ENCODE measurements around the gene TEAD3.
"Not testable (repeated sequence)": the region's sequence is repeated elsewhere in the genome, so short reads cannot be mapped to it uniquely, and the experiment has no call there.

The TEAD3 gene

DNA sequence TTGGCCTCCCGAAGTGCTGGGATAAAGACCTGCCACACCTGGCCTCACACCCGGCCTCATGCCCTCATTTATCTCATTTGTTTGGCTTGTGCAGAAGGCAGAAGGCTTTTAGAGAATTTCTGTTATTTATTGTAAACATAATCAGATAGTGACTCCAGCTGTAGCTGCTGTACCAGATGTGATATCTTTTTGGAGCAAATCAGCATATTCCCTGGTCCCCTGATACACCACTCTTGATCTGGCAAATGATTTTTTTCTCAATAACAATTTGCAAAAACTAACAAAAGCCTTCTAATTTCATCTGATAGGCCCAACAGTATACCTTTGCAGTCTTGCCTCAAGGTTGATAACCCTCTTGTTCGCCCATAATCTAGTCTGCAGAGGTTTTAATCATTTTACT, 42.3 kb upstream of the TEAD3 start:
- no peaks in the 10 kb centered on the region for H3K27me3 ChIP-seq (ENCODE audit: insufficient read depth, low read depth)
- no peaks in the 10 kb centered on the region for H3K4me1 ChIP-seq (ENCODE audit: low read depth, poor library complexity, severe bottlenecking)
- H4K20me1 ChIP-seq (ENCODE audit: insufficient read depth) = no peaks in the 10 kb centered on the region
- no peak overlapping the region for H2AFZ ChIP-seq (ENCODE audit: low read depth)
- H3K27ac ChIP-seq = no peak overlapping the region
- TF ChIP-seq, protein P1, sequence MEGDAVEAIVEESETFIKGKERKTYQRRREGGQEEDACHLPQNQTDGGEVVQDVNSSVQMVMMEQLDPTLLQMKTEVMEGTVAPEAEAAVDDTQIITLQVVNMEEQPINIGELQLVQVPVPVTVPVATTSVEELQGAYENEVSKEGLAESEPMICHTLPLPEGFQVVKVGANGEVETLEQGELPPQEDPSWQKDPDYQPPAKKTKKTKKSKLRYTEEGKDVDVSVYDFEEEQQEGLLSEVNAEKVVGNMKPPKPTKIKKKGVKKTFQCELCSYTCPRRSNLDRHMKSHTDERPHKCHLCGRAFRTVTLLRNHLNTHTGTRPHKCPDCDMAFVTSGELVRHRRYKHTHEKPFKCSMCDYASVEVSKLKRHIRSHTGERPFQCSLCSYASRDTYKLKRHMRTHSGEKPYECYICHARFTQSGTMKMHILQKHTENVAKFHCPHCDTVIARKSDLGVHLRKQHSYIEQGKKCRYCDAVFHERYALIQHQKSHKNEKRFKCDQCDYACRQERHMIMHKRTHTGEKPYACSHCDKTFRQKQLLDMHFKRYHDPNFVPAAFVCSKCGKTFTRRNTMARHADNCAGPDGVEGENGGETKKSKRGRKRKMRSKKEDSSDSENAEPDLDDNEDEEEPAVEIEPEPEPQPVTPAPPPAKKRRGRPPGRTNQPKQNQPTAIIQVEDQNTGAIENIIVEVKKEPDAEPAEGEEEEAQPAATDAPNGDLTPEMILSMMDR (conservative IDR thresholded peaks at IDR 0.05; ENCODE audit: low read depth, low read length) = no peak
- no peak overlapping the region for H3K4me3 ChIP-seq (IDR thresholded peaks at IDR 0.05; ENCODE audit: insufficient read depth, low read depth, low read length)
- H3K79me2 ChIP-seq (ENCODE audit: insufficient read depth, low read depth) = no peaks in the 10 kb centered on the region
- no peak overlapping the region for H3K4me2 ChIP-seq
- no peak overlapping the region for H3K9ac ChIP-seq
- H3K36me3 ChIP-seq (ENCODE audit: insufficient read depth) = no peaks in the 10 kb centered on the region

DNA sequence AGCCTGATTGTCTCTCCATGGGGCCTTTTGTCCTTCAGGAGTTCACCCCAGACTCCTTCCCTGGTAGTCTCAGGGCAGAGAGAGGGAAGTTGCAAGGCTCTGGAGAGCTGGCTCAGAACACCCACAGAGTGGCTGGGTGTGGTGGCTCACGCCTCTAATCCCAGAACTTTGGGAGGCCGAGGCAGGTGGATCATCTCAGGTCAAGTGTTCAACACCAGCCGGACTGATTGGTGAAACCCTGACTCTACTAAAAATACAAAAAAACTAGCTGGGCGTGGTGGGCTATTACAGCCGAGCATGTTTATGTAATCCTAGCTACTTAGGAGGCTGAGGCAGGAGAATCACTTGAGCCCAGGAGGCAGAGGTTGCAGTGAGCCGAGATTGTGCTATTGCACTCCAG, 39.0 kb upstream of the TEAD3 start:
- H4K20me1 ChIP-seq (ENCODE audit: insufficient read depth); H3K4me3 ChIP-seq (IDR thresholded peaks at IDR 0.05; ENCODE audit: insufficient read depth, low read depth, low read length); H3K9ac ChIP-seq; H3K4me1 ChIP-seq (ENCODE audit: low read depth, poor library complexity, severe bottlenecking); H3K36me3 ChIP-seq (ENCODE audit: insufficient read depth); H2AFZ ChIP-seq (ENCODE audit: low read depth); H3K4me2 ChIP-seq; H3K27ac ChIP-seq; H3K27me3 ChIP-seq (ENCODE audit: insufficient read depth, low read depth); H3K79me2 ChIP-seq (ENCODE audit: insufficient read depth, low read depth): not testable (repeated sequence)

DNA sequence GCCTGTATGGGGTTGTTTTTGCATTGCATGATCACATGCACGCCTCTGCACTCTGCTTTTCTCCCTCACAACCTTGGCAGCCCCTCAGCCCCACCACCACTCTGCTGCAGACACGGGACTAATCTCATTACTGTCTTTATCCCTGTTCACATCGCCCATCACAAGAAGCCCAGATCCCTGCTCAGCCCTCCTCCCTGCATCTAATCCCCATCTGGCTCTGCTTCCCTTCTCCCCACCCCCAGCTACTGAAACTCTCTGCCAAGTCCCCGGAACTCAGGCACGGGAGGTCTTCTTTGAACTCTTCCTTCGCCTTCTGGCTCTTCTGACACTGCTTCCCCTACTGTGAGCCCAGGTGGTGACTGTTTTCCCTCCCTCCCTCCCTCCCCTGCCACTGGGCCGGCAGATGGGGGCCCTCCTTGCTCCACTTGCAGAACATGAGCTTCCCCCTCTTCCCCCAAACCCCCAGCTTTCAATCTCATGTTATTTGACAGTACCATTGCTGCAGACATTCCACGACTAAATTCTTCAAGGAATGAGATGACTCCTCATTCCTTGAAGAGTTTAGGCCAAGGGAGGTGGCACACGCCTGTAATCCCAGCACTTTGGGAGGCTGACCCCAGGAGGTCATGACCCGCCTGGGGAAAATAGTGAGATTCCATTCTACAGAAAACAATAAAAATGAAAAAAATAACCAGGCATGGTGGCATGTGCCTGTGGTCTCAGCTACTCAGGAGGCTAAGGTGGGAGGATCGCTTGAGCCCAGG, 37.7 kb upstream of the TEAD3 start:
- no peak overlapping the region for H3K27ac ChIP-seq
- no peak overlapping the region for H3K4me3 ChIP-seq (IDR thresholded peaks at IDR 0.05; ENCODE audit: insufficient read depth, low read depth, low read length)
- H2AFZ ChIP-seq (ENCODE audit: low read depth) = no peak overlapping the region
- H3K4me2 ChIP-seq = no peak overlapping the region
- H3K9ac ChIP-seq = no peak overlapping the region
- TF ChIP-seq, protein P1 (conservative IDR thresholded peaks at IDR 0.05; ENCODE audit: low read depth, low read length) = no peak
- no peaks in the 10 kb centered on the region for H3K4me1 ChIP-seq (ENCODE audit: low read depth, poor library complexity, severe bottlenecking)
- H3K27me3 ChIP-seq (ENCODE audit: insufficient read depth, low read depth) = no peaks in the 10 kb centered on the region
- H3K36me3 ChIP-seq (ENCODE audit: insufficient read depth) = no peaks in the 10 kb centered on the region
- no peaks in the 10 kb centered on the region for H4K20me1 ChIP-seq (ENCODE audit: insufficient read depth)
- no peaks in the 10 kb centered on the region for H3K79me2 ChIP-seq (ENCODE audit: insufficient read depth, low read depth)

DNA sequence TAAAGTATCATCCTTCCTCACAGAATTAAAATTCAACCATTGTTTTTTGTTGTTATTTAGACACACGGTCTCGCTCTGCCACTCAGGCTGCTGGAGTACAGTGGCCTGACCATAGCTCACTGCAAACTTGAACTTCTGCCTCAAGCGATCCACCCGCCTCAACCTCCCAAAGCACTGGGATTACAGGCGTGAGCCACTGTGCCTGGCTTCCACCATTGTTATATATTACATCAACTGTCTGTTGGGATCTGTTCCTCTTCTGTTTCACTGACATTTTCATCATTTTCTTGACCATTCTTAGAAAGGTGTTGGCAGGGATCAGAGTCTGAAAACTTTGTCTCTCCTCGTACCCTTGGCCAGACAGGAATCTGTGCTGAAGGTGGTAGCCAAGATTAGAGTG, 37.1 kb upstream of the TEAD3 start:
- H3K27ac ChIP-seq = no peak overlapping the region
- TF ChIP-seq, protein P1 (conservative IDR thresholded peaks at IDR 0.05; ENCODE audit: low read depth, low read length) = no peak
- H3K4me2 ChIP-seq = no peak overlapping the region
- H3K4me1 ChIP-seq (ENCODE audit: low read depth, poor library complexity, severe bottlenecking) = no peaks in the 10 kb centered on the region
- no peak overlapping the region for H3K9ac ChIP-seq
- no peak overlapping the region for H2AFZ ChIP-seq (ENCODE audit: low read depth)
- H3K36me3 ChIP-seq (ENCODE audit: insufficient read depth) = no peaks in the 10 kb centered on the region
- no peaks in the 10 kb centered on the region for H3K79me2 ChIP-seq (ENCODE audit: insufficient read depth, low read depth)
- no peak overlapping the region for H3K4me3 ChIP-seq (IDR thresholded peaks at IDR 0.05; ENCODE audit: insufficient read depth, low read depth, low read length)
- no peaks in the 10 kb centered on the region for H4K20me1 ChIP-seq (ENCODE audit: insufficient read depth)
- H3K27me3 ChIP-seq (ENCODE audit: insufficient read depth, low read depth) = no peaks in the 10 kb centered on the region

DNA sequence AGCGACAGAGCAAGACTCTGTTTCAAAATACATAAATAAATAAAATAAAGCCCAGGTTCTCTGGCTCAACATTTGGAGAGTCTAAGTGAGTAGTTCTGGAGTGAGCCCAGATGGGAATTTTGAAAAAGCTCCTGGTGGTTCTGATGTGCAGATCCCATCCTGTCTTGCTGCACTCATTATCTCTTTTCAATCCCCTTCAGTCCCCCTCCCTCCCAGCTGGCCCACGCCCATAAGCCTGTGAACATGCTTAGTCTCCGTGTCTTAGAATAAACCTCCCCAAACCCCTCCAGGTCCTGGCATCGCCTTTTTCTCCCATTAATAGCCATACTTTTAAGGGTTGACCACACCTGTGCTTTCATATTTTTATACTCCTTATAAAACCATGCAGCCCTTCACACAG, 35.2 kb upstream of the TEAD3 start:
- no peak overlapping the region for H3K4me2 ChIP-seq
- no peaks in the 10 kb centered on the region for H3K4me1 ChIP-seq (ENCODE audit: low read depth, poor library complexity, severe bottlenecking)
- H3K9ac ChIP-seq = no peak overlapping the region
- no peak overlapping the region for H3K4me3 ChIP-seq (IDR thresholded peaks at IDR 0.05; ENCODE audit: insufficient read depth, low read depth, low read length)
- no peaks in the 10 kb centered on the region for H3K36me3 ChIP-seq (ENCODE audit: insufficient read depth)
- H3K27ac ChIP-seq = no peak overlapping the region
- TF ChIP-seq, protein P1 (conservative IDR thresholded peaks at IDR 0.05; ENCODE audit: low read depth, low read length) = no peak
- no peak overlapping the region for H2AFZ ChIP-seq (ENCODE audit: low read depth)
- no peaks in the 10 kb centered on the region for H3K27me3 ChIP-seq (ENCODE audit: insufficient read depth, low read depth)
- H4K20me1 ChIP-seq (ENCODE audit: insufficient read depth) = no peaks in the 10 kb centered on the region
- no peaks in the 10 kb centered on the region for H3K79me2 ChIP-seq (ENCODE audit: insufficient read depth, low read depth)

All from KMS-11 (cell line).